HepG2 (cell line): ENCODE results near the gene CCL27. TPM values are rescaled to one million over a fixed set of nuclear protein-coding genes. Genes with fewer than 3 reads are reported as not detected.
A peak's percentile ranks its signal among the peaks of the same experiment; 100 is the strongest.

Experiments
- FOXC1 ChIP-seq: sonication (generic); formaldehyde crosslinking; IDR thresholded peaks from 2 replicates; pipeline ENCODE4 v1.8.0; 2022; ENCODE audit warnings: mild to moderate bottlenecking, missing genetic modification reagents, borderline replicate concordance
- FOXK2 ChIP-seq: fragments of 450-650 bp; IDR thresholded peaks from 2 replicates; pipeline ENCODE4 v1.6.1; 2016
- PHB2 ChIP-seq: fragments of 450-650 bp; IDR thresholded peaks from 2 replicates; pipeline ENCODE4 v1.6.1; 2018; ENCODE audit not compliant: partially characterized antibody
- PHF21A ChIP-seq: sonication (generic); formaldehyde crosslinking; IDR thresholded peaks from 2 replicates; pipeline ENCODE4 v1.5.0; 2020; ENCODE audit warnings: mild to moderate bottlenecking, missing genetic modification reagents
- SRSF4 ChIP-seq: fragments of 200-400 bp; formaldehyde crosslinking; IDR thresholded peaks from one replicate; pipeline ENCODE4 v1.6.1; 2018; ENCODE audit warnings: mild to moderate bottlenecking, low read depth, low read length, moderate library complexity; ENCODE audit not compliant: poor library complexity, severe bottlenecking
- TCF12 ChIP-seq, 2 experiments: fragments of 450-650 bp in 1 of 2; sonication (generic) in 1 of 2; formaldehyde crosslinking in 1 of 2; IDR thresholded peaks; 2 replicates each; pipeline versions ENCODE4 v1.6.1 to v1.8.0; 2017 to 2022; ENCODE audit warnings: antibody characterized with exemption in 1 of 2, mild to moderate bottlenecking in 1 of 2, missing genetic modification reagents in 1 of 2, moderate library complexity in 1 of 2
- ZBTB46 ChIP-seq: sonication (generic); formaldehyde crosslinking; IDR thresholded peaks from 2 replicates; pipeline ENCODE4 v1.4.0; 2020; ENCODE audit warnings: mild to moderate bottlenecking, missing genetic modification reagents, borderline replicate concordance
- ZC3H4 ChIP-seq: sonication (generic); formaldehyde crosslinking; IDR thresholded peaks from 2 replicates; pipeline ENCODE4 v1.4.0; 2020; ENCODE audit warnings: missing genetic modification reagents, borderline replicate concordance
- ZNF333 ChIP-seq: sonication (generic); formaldehyde crosslinking; IDR thresholded peaks from 2 replicates; pipeline ENCODE4 v1.4.0; 2020; ENCODE audit warnings: mild to moderate bottlenecking, missing genetic modification reagents, borderline replicate concordance
- ZNF709 ChIP-seq: sonication (generic); formaldehyde crosslinking; IDR thresholded peaks from 2 replicates; pipeline ENCODE4 v1.5.0; 2020; ENCODE audit warnings: mild to moderate bottlenecking, missing genetic modification reagents
- ZNF777 ChIP-seq: sonication (generic); formaldehyde crosslinking; IDR thresholded peaks from 2 replicates; pipeline ENCODE4 v1.4.0; 2020; ENCODE audit warnings: missing genetic modification reagents
- polyA plus RNA-seq, 8 experiments: library from polyadenylated mRNA; depleted of rRNA in 3 of 8; stranded (reverse) in 7 of 8; unstranded in 1 of 8; fragments of >200 nt; fragmentation: Illumina TruSeq in 4 of 8; extraction: Trizol in 4 of 8; gene quantifications; 2 replicates each; pipeline versions ENCODE4 v1.2.1 to v1.2.3, GENCODE V29; 2011 to 2016; ENCODE audit warnings: low read depth in 4 of 8, missing spikeins in 1 of 8, mixed read lengths in 1 of 8; ENCODE audit not compliant: insufficient read depth in 1 of 8
- total RNA-seq, 5 experiments: library from RNA; depleted of rRNA; stranded (reverse); fragments of >200 nt; fragmentation: Illumina TruSeq; extraction: Trizol; gene quantifications; 2 replicates each; pipeline ENCODE4 v1.2.3, GENCODE V29; 2016; ENCODE audit warnings: low read depth in 1 of 5
- TF ChIP-seq, protein P1 (sequence below): sonication (generic); formaldehyde crosslinking; IDR thresholded peaks from 2 replicates; pipeline ENCODE4 v1.4.0; 2020; ENCODE audit warnings: mild to moderate bottlenecking, low read depth, missing genetic modification reagents
- TF ChIP-seq, protein P2 (sequence below): sonication (generic); formaldehyde crosslinking; IDR thresholded peaks from 2 replicates; pipeline ENCODE4 v1.4.0; 2020; ENCODE audit warnings: missing genetic modification reagents, borderline replicate concordance
- TF ChIP-seq, protein P3 (sequence below): IDR thresholded peaks from 2 replicates; pipeline ENCODE4 v1.6.1; 2012; ENCODE audit warnings: inconsistent platforms
- TF ChIP-seq, protein P4 (sequence below): sonication (generic); formaldehyde crosslinking; IDR thresholded peaks from 2 replicates; pipeline ENCODE4 v1.5.0; 2020; ENCODE audit warnings: missing genetic modification reagents, mild to moderate bottlenecking, borderline replicate concordance
- TF ChIP-seq, protein P5 (sequence below): IDR thresholded peaks from 2 replicates; pipeline ENCODE4 v1.6.1; 2018; ENCODE audit warnings: missing genetic modification reagents

The CCL27 gene
- total and polyA plus RNA-seq, 2 of the 13 experiments (the other 11 are each of a cell fraction or from before 2014, with no cell fraction given), result not detected

GRCh38 chr9:34637356-34638137 lies 24.9 kb downstream of the CCL27 start, which contains the start of gene SIGMAR1 (continued):
- TF ChIP-seq ZC3H4 (no peak), SRSF4 (no peak), PHB2 (no peak), ZNF777 (peak; percentile 74), ZNF333 (no peak), PHF21A (CRISPR knock-in tag) (peak; percentile 60; the same call in 1 of the 2 replicates), FOXK2 (peak; percentile 66; the same call in 1 of the 2 replicates), TCF12 (IDR thresholded peaks at IDR 0.05) (no peak), TCF12 (CRISPR knock-in tag; IDR thresholded peaks at IDR 0.05) (no peak), ZNF709 (CRISPR knock-in tag) (peak; percentile 73), ZBTB46 (CRISPR knock-in tag) (no peak), FOXC1 (no peak; the same call in none of the 2 replicates)
- TF ChIP-seq, protein P1, sequence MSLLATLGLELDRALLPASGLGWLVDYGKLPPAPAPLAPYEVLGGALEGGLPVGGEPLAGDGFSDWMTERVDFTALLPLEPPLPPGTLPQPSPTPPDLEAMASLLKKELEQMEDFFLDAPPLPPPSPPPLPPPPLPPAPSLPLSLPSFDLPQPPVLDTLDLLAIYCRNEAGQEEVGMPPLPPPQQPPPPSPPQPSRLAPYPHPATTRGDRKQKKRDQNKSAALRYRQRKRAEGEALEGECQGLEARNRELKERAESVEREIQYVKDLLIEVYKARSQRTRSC (CRISPR knock-in tag), result no peak
- TF ChIP-seq, protein P2, sequence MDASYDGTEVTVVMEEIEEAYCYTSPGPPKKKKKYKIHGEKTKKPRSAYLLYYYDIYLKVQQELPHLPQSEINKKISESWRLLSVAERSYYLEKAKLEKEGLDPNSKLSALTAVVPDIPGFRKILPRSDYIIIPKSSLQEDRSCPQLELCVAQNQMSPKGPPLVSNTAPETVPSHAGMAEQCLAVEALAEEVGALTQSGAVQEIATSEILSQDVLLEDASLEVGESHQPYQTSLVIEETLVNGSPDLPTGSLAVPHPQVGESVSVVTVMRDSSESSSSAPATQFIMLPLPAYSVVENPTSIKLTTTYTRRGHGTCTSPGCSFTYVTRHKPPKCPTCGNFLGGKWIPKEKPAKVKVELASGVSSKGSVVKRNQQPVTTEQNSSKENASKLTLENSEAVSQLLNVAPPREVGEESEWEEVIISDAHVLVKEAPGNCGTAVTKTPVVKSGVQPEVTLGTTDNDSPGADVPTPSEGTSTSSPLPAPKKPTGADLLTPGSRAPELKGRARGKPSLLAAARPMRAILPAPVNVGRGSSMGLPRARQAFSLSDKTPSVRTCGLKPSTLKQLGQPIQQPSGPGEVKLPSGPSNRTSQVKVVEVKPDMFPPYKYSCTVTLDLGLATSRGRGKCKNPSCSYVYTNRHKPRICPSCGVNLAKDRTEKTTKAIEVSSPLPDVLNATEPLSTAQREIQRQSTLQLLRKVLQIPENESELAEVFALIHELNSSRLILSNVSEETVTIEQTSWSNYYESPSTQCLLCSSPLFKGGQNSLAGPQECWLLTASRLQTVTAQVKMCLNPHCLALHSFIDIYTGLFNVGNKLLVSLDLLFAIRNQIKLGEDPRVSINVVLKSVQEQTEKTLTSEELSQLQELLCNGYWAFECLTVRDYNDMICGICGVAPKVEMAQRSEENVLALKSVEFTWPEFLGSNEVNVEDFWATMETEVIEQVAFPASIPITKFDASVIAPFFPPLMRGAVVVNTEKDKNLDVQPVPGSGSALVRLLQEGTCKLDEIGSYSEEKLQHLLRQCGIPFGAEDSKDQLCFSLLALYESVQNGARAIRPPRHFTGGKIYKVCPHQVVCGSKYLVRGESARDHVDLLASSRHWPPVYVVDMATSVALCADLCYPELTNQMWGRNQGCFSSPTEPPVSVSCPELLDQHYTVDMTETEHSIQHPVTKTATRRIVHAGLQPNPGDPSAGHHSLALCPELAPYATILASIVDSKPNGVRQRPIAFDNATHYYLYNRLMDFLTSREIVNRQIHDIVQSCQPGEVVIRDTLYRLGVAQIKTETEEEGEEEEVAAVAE, result no peak
- TF ChIP-seq, protein P3, sequence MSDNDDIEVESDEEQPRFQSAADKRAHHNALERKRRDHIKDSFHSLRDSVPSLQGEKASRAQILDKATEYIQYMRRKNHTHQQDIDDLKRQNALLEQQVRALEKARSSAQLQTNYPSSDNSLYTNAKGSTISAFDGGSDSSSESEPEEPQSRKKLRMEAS, result peak; percentile 83
- TF ChIP-seq, protein P4, sequence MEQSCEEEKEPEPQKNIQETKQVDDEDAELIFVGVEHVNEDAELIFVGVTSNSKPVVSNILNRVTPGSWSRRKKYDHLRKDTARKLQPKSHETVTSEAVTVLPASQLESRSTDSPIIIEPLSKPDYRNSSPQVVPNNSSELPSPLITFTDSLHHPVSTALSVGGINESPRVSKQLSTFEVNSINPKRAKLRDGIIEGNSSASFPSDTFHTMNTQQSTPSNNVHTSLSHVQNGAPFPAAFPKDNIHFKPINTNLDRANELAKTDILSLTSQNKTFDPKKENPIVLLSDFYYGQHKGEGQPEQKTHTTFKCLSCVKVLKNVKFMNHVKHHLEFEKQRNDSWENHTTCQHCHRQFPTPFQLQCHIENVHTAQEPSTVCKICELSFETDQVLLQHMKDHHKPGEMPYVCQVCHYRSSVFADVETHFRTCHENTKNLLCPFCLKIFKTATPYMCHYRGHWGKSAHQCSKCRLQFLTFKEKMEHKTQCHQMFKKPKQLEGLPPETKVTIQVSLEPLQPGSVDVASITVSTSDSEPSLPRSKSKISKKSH, result no peak; the same call in 1 of the 2 replicates
- TF ChIP-seq, protein P5, sequence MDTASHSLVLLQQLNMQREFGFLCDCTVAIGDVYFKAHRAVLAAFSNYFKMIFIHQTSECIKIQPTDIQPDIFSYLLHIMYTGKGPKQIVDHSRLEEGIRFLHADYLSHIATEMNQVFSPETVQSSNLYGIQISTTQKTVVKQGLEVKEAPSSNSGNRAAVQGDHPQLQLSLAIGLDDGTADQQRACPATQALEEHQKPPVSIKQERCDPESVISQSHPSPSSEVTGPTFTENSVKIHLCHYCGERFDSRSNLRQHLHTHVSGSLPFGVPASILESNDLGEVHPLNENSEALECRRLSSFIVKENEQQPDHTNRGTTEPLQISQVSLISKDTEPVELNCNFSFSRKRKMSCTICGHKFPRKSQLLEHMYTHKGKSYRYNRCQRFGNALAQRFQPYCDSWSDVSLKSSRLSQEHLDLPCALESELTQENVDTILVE (CRISPR knock-in tag), result no peak
